Right atrium auricular region (tissue), 2 donors: ENCODE data around the gene CD72. TPM values are rescaled to one million over a fixed set of nuclear protein-coding genes. Genes with fewer than 3 reads are reported as not detected.

Source experiments
- DNase-seq: peaks from one replicate; pipeline ENCODE4 v3.0.0-alpha.2; 2019; ENCODE audit warnings: low spot score
- H3K27ac ChIP-seq, 2 donors: fragments of 200-600 bp; sonication (generic); 1 replicate in 1 of 2; 2 replicates in 1 of 2; pipeline ENCODE4 v1.5.1; 2016 to 2019
- H3K27me3 ChIP-seq, 2 donors: fragments of 200-600 bp; sonication (generic); one replicate each; pipeline versions ENCODE4 v1.5.1 to v1.6.0; 2017 to 2019
- H3K36me3 ChIP-seq: fragments of 200-600 bp; sonication (generic); one replicate; pipeline ENCODE4 v1.5.1; 2016
- H3K4me1 ChIP-seq, 2 donors: fragments of 200-600 bp; sonication (generic); one replicate each; pipeline versions ENCODE4 v1.5.1 to v1.6.0; 2017 to 2019
- H3K4me3 ChIP-seq, 2 donors: fragments of 200-600 bp; sonication (generic); 1 replicate in 1 of 2; 2 replicates in 1 of 2; pipeline ENCODE4 v1.5.1; 2017 to 2019; ENCODE audit warnings: mild to moderate bottlenecking in 1 of 2, moderate library complexity in 1 of 2
- H3K9me3 ChIP-seq, 2 donors: fragments of 200-600 bp; sonication (generic); one replicate each; pipeline ENCODE4 v1.5.1; 2019
- total RNA-seq, 2 donors: library from RNA; depleted of rRNA; stranded (reverse); fragments of >200 nt; gene quantifications; one replicate each; pipeline ENCODE4 v1.1.0, GENCODE V29; 2016
- TF ChIP-seq, protein P1 (sequence below), 2 donors: fragments of 200-600 bp; sonication (generic); IDR thresholded peaks; one replicate each; pipeline ENCODE4 v1.5.1; 2019; ENCODE audit warnings: antibody characterized with exemption in 2 of 2

CD72 gene
- total RNA-seq, 2 donors from 2014 or later, result 0.79 to 1.3 TPM

DNA sequence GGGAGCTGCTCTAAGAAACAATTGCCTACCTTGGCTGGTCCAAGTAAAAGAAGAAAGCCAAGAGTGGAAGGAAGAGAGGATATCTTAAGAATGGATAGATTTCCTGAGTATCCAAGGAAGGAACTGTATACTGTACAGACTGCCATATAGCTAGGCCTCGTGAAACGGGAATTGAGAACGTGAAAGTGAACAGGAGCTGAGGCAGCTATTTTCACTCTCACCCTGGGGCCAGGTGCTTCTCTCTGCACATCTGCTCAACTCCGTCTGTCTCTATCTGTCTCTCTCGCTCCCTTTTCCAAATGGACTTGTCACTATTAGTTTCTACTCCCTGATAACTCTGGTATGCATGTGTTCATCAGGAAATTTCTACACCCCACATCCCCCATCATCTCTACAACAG, 49.0 kb downstream of the CD72 start:
- H3K4me3 ChIP-seq, result no peak overlapping the region
- no peak overlapping the region for H3K27ac ChIP-seq
- no peaks in the 10 kb centered on the region for H3K9me3 ChIP-seq
- TF ChIP-seq, protein P1, sequence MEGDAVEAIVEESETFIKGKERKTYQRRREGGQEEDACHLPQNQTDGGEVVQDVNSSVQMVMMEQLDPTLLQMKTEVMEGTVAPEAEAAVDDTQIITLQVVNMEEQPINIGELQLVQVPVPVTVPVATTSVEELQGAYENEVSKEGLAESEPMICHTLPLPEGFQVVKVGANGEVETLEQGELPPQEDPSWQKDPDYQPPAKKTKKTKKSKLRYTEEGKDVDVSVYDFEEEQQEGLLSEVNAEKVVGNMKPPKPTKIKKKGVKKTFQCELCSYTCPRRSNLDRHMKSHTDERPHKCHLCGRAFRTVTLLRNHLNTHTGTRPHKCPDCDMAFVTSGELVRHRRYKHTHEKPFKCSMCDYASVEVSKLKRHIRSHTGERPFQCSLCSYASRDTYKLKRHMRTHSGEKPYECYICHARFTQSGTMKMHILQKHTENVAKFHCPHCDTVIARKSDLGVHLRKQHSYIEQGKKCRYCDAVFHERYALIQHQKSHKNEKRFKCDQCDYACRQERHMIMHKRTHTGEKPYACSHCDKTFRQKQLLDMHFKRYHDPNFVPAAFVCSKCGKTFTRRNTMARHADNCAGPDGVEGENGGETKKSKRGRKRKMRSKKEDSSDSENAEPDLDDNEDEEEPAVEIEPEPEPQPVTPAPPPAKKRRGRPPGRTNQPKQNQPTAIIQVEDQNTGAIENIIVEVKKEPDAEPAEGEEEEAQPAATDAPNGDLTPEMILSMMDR (IDR thresholded peaks at IDR 0.05), result no peak
- DNase-seq, result no peak
- H3K27me3 ChIP-seq, result no peaks in the 10 kb centered on the region
- no peaks in the 10 kb centered on the region for H3K36me3 ChIP-seq
- H3K4me1 ChIP-seq, result peaks cover 0 to 14% of the 10 kb centered on the region in 2 donors

DNA sequence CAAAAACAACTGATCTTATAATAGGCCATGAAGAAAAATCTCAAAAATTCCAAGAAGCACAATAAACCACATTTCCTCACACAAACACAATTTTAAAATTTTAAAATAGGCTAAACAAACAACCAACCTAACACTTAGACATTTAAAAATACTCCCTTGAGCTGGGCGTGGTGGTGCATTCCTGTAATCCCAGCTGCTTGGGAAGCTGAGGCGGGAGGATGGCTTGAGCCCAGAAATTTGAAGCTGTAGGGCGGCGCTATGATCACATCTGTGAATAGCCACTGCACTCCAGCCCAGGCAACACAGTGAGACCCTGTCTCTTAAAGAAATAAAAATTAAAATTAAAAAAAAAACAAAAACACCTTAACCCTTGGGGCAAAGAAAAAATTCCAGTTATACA, 50.0 kb downstream of the CD72 start:
- DNase-seq, result no peak
- TF ChIP-seq, protein P1 (IDR thresholded peaks at IDR 0.05), result no peak
- H3K9me3 ChIP-seq, result no peaks in the 10 kb centered on the region
- H3K27ac ChIP-seq, result no peak overlapping the region
- peaks cover 0 to 24% of the 10 kb centered on the region in 2 donors for H3K4me1 ChIP-seq
- no peak overlapping the region for H3K4me3 ChIP-seq
- H3K36me3 ChIP-seq, result no peaks in the 10 kb centered on the region
- no peaks in the 10 kb centered on the region for H3K27me3 ChIP-seq

DNA sequence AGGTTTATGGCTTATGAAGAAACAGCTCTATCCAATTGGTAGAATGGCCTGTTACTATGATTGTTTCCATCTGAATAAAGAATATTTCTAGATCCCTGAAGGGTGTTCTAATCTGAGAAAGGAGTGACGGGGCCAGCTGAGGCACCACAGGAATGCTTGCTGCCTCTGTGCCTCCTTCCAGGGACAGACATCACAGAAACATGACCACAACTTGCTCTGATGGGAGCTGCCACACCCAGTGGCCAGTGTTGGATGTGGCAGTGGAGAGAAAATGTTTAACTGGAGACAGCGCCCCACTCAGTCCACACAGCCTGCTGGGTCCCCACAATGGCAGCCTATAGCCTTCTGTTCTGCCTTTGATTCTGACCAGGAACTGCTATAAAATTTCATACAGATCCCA, 51.8 kb downstream of the CD72 start:
- Histone ChIP-seq H3K9me3 (no peaks in the 10 kb centered on the region), H3K4me1 (peaks cover 0 to 31% of the 10 kb centered on the region in 2 donors), H3K27ac (no peak overlapping the region), H3K36me3 (peaks cover 12% of the 10 kb centered on the region), H3K4me3 (no peak overlapping the region), H3K27me3 (no peaks in the 10 kb centered on the region)
- TF ChIP-seq, protein P1 (IDR thresholded peaks at IDR 0.05), result no peak
- no peak for DNase-seq

DNA sequence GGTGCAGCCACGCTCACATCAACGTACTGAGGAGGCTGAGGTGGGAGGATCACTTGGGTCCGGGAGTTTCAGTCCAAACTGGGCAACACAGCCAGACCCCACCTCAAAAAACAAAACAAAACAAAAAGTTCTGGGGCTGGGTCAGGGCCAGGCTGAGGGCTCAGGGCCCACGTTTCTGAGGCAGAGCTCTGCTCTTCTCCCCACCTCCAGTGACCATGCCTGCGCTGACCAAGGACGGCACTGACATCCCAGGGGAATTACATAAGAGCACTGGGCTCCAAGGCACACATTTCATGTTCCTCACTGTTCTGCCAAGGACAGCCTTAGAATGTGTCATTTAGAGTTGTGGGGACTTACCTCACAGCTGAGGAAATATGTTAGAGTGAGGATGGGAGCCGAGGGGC, 53.6 kb downstream of the CD72 start:
- Histone ChIP-seq H3K27ac (peak overlapping the region; percentile 65 to 66), H3K4me1 (peaks cover 0 to 31% of the 10 kb centered on the region in 2 donors), H3K4me3 (no peak overlapping the region), H3K9me3 (no peaks in the 10 kb centered on the region), H3K36me3 (peaks cover 29% of the 10 kb centered on the region), H3K27me3 (no peaks in the 10 kb centered on the region)
- DNase-seq, result peak; percentile 82
- TF ChIP-seq, protein P1 (IDR thresholded peaks at IDR 0.05), result no peak

DNA sequence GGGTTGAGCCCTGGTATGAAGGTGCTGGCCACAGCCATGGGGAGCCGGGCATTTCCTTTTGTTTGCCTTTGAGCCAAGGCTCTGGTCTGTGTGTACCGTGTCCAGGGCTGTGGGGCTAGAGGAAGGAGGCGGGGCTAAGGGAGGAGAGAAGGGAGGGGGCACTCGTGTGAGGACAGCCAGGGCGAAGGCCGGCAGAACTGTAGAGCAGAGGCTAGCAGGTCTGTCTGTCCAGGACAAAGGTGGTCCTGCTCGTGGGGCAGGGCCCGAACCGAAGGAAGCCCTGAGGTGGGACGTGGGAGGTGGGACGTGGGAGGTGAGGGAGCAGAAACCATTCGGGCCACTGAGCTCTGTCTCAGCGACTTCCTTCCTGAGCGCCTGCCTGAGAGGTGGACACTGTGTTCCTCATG, 54.4 kb downstream of the CD72 start:
- peaks cover 0 to 31% of the 10 kb centered on the region in 2 donors for H3K4me1 ChIP-seq

More for the DNA sequence above, 54.4 kb downstream of the CD72 start:
- DNase-seq, result no peak
- Histone ChIP-seq H3K4me3 (peak overlapping the region in 1 of 2 donors; percentile 24), H3K27me3 (no peaks in the 10 kb centered on the region), H3K9me3 (no peaks in the 10 kb centered on the region), H3K27ac (peak overlapping the region; percentile 65 to 66), H3K36me3 (peaks cover 37% of the 10 kb centered on the region)
- TF ChIP-seq, protein P1 (IDR thresholded peaks at IDR 0.05), result no peak
